ENCODE data around the gene RFPL1.

- TF ChIP-seq CTCF (IDR thresholded peaks at IDR 0.05) (no peak), POLR2A (IDR thresholded peaks at IDR 0.05) (no peak)
Observed at GRCh38 chr22:29491012-29491411, 52.6 kb downstream of the RFPL1 start.

Data from thyroid gland (tissue), 4 donors.